Tibial artery (tissue), 4 donors: ENCODE measurements around the gene GLRA1.

Source experiments
- DNase-seq, 2 donors: peaks; one replicate each; pipeline ENCODE4 v3.0.0-alpha.2; 2019
- H3K27ac ChIP-seq, 2 donors: fragments of 200-600 bp; sonication (generic) in 1 of 2; 1 replicate in 1 of 2; 2 replicates in 1 of 2; pipeline ENCODE4 v1.5.1; 2018 to 2019; ENCODE audit warnings: mild to moderate bottlenecking in 1 of 2
- H3K27me3 ChIP-seq, 2 donors: fragments of 200-600 bp; sonication (generic) in 1 of 2; one replicate each; pipeline versions ENCODE4 v1.5.1 to v1.6.0; 2016 to 2019
- H3K36me3 ChIP-seq, 3 donors: fragments of 200-600 bp; sonication (generic) in 2 of 3; one replicate each; pipeline ENCODE4 v1.5.1; 2016 to 2019; ENCODE audit warnings: mild to moderate bottlenecking in 2 of 3
- H3K4me1 ChIP-seq, 4 donors: fragments of 200-600 bp; sonication (generic) in 2 of 4; 1 replicate in 3 of 4; 2 replicates in 1 of 4; pipeline ENCODE4 v1.5.1; 2016 to 2019
- H3K4me3 ChIP-seq, 2 donors: fragments of 200-600 bp; sonication (generic) in 1 of 2; 1 replicate in 1 of 2; 2 replicates in 1 of 2; pipeline ENCODE4 v1.5.1; 2018 to 2019; ENCODE audit warnings: mild to moderate bottlenecking in 2 of 2
- H3K9me3 ChIP-seq, 3 donors: fragments of 200-600 bp; sonication (generic) in 1 of 3; one replicate each; pipeline ENCODE4 v1.5.1; 2016 to 2019
- intact Hi-C: fragments of 100-400 bp; cut with DNase I; formaldehyde crosslinking; loops from one replicate; pipeline ENCODE4 v1.15.0; 2023; ENCODE audit warnings: low total_unique reads
- TF ChIP-seq, protein P1 (sequence below), 2 experiments: fragments of 200-600 bp in 1 of 2; fragments of 450-650 bp in 1 of 2; IDR thresholded peaks; one replicate each; pipeline ENCODE4 v1.5.1; 2017 to 2019; ENCODE audit warnings: antibody characterized with exemption in 2 of 2, mild to moderate bottlenecking in 1 of 2, moderate library complexity in 1 of 2

Gene GLRA1

DNA sequence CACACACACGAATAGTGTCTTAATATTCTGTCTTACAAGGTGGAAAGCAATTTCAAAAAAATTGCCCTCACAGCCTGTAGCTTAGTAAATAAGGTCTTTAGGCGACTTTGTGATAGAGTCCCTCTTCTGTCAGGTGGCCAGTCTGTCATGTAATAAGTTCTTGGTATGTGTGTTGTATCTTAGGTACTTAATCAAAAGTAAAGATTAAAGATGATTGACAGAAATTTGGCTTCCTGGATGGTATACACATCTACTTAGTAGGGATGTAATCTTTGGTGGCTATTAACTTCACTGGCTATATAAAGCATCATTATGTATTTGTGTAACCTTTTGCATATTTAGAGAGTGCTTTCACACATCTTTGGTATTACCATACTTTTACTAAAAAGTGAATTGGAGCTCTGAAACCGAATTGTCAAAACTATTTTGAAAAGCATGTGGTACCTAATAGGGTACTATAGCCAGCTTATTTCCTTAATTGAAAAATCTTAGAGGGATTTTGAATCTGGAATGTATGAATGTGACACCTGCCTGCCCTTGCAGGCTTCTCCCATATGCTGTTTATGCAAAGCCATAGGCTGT lies 149.5 kb downstream of the GLRA1 start:
- H3K36me3 ChIP-seq: peaks cover 0 to 4% (median 0%) of the 10 kb centered on the region in 3 donors
- H3K27me3 ChIP-seq: no peaks in the 10 kb centered on the region
- intact Hi-C loops: no loop called here
- H3K4me1 ChIP-seq: peaks cover 6 to 73% (median 41%) of the 10 kb centered on the region in 4 donors
- H3K27ac ChIP-seq: peak overlapping the region; percentile 5 to 84
- H3K4me3 ChIP-seq: no peak overlapping the region
- H3K9me3 ChIP-seq: no peaks in the 10 kb centered on the region
- TF ChIP-seq, protein P1, sequence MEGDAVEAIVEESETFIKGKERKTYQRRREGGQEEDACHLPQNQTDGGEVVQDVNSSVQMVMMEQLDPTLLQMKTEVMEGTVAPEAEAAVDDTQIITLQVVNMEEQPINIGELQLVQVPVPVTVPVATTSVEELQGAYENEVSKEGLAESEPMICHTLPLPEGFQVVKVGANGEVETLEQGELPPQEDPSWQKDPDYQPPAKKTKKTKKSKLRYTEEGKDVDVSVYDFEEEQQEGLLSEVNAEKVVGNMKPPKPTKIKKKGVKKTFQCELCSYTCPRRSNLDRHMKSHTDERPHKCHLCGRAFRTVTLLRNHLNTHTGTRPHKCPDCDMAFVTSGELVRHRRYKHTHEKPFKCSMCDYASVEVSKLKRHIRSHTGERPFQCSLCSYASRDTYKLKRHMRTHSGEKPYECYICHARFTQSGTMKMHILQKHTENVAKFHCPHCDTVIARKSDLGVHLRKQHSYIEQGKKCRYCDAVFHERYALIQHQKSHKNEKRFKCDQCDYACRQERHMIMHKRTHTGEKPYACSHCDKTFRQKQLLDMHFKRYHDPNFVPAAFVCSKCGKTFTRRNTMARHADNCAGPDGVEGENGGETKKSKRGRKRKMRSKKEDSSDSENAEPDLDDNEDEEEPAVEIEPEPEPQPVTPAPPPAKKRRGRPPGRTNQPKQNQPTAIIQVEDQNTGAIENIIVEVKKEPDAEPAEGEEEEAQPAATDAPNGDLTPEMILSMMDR (IDR thresholded peaks at IDR 0.05): no peak
- no peak for DNase-seq

DNA sequence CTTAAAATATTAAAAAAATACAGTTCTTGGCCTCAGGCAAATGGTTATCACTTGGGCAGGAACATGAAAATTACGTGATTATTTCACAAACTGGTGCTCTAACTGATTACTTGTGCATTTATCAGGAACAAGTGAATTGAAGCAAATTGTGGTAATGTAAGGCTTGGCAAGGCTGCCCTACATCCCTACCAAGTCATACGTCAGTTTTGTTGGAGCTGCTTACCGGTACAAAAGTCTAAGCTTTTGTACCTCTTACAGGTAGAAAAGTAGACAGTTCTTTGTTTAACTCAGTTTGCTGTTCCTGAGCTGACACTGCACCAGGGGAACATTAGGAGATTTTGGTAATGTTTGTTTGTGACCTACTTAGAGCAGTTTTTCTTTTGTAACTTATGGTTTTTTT lies 150.7 kb downstream of the GLRA1 start:
- peaks cover 0 to 4% (median 0%) of the 10 kb centered on the region in 3 donors for H3K36me3 ChIP-seq
- peak overlapping the region; percentile 84 to 90 for H3K27ac ChIP-seq
- H3K27me3 ChIP-seq: no peaks in the 10 kb centered on the region
- H3K4me3 ChIP-seq: peak overlapping the region; percentile 76 to 84
- H3K4me1 ChIP-seq: peaks cover 6 to 69% (median 41%) of the 10 kb centered on the region in 4 donors
- TF ChIP-seq, protein P1 (IDR thresholded peaks at IDR 0.05): no peak
- intact Hi-C loops: loop anchor here (2.0 kb wide), 1 partner anchor 15 kb away; the partner anchor contains the start of gene ATOX1
- H3K9me3 ChIP-seq: no peaks in the 10 kb centered on the region
- no peak for DNase-seq

- no peak for DNase-seq
- Histone ChIP-seq H3K27me3 (no peaks in the 10 kb centered on the region), H3K36me3 (no peaks in the 10 kb centered on the region), H3K9me3 (no peaks in the 10 kb centered on the region), H3K27ac (peak overlapping the region; percentile 84 to 90), H3K4me3 (peak overlapping the region; percentile 76 to 84), H3K4me1 (peaks cover 6 to 59% (median 38%) of the 10 kb centered on the region in 4 donors)
- TF ChIP-seq, protein P1 (IDR thresholded peaks at IDR 0.05): no peak
- intact Hi-C loops: loop anchor here (2.0 kb wide), 1 partner anchor 14 kb away; the partner anchor contains the start of gene ATOX1
Measured at GRCh38 chr5:151772846-151773561, 151.6 kb downstream of the GLRA1 start.
